ES-I3 (cell line): ENCODE measurements around the gene PLXNA1.

Experiments used
- H3K36me3 ChIP-seq: 2 replicates; pipeline ENCODE4 v1.6.1; 2013; ENCODE audit warnings: mild to moderate bottlenecking, low read length, control low read depth, moderate library complexity; ENCODE audit not compliant: insufficient read depth
- H3K4me1 ChIP-seq: 2 replicates; pipeline ENCODE4 v1.6.1; 2013; ENCODE audit warnings: mild to moderate bottlenecking, control low read depth, low read length; ENCODE audit not compliant: insufficient read depth
- H3K9ac ChIP-seq: 2 replicates; pipeline ENCODE4 v1.6.1; 2013; ENCODE audit warnings: low read depth, mild to moderate bottlenecking, low read length, moderate library complexity
- H3K9me3 ChIP-seq: 2 replicates; pipeline ENCODE4 v1.6.1; 2013; ENCODE audit warnings: mild to moderate bottlenecking, low read length, moderate library complexity; ENCODE audit not compliant: control insufficient read depth, insufficient read depth

The PLXNA1 gene

GRCh38 chr3:127002195-127003174 is 19.6 kb downstream of the PLXNA1 start:
- no peaks in the 10 kb centered on the region; the same call in none of the 2 replicates for H3K36me3 ChIP-seq
- no peaks in the 10 kb centered on the region for H3K9me3 ChIP-seq
- no peak overlapping the region for H3K9ac ChIP-seq
- H3K4me1 ChIP-seq: peaks cover 14% of the 10 kb centered on the region; the same call in 1 of the 2 replicates

GRCh38 chr3:127003175-127003555 is 20.2 kb downstream of the PLXNA1 start:
- Histone ChIP-seq H3K9ac (no peak overlapping the region), H3K4me1 (peaks cover 14% of the 10 kb centered on the region; the same call in 1 of the 2 replicates), H3K36me3 (no peaks in the 10 kb centered on the region; the same call in none of the 2 replicates), H3K9me3 (no peaks in the 10 kb centered on the region)

- Histone ChIP-seq H3K9ac (no peak overlapping the region), H3K36me3 (no peaks in the 10 kb centered on the region; the same call in none of the 2 replicates), H3K4me1 (peaks cover 14% of the 10 kb centered on the region; the same call in 1 of the 2 replicates), H3K9me3 (no peaks in the 10 kb centered on the region)
These were observed 20.8 kb downstream of the PLXNA1 start for GRCh38 chr3:127003601-127004280.

GRCh38 chr3:127004641-127005397 is 21.9 kb downstream of the PLXNA1 start:
- H3K9ac ChIP-seq: no peak overlapping the region
- H3K36me3 ChIP-seq: no peaks in the 10 kb centered on the region; the same call in none of the 2 replicates
- H3K4me1 ChIP-seq: peaks cover 14% of the 10 kb centered on the region; the same call in 1 of the 2 replicates
- no peaks in the 10 kb centered on the region for H3K9me3 ChIP-seq

DNA sequence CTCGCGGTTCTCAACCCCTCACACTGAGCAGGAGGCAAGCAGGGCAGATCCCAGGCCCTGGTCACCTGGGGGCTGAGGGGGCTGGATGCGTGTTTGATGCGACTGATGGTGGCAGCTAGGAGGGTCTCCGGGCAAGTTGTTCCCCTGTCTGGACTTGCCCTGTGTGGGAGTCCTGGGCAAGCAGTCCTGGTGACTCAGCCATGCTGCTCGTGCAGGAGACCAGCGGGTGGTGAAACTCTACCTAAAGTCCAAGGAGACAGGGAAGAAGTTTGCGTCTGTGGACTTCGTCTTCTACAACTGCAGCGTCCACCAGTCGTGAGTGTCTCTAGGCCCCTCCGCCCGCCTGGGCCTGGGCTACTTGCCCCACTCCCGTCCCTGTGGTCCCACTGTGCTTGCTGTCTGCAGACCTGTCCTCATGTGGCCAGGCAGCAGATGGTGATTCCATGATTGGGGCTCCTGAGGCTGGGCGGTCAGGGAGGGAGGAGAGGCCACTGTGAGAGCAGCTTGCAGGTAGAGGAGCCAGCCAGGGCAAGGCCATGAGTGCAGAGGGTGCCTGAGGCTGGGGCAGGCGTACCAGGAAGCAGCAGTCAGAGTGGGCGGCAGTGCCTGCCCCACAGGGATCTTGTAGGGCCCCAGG is 23.1 kb downstream of the PLXNA1 start:
- H3K4me1 ChIP-seq: peaks cover 14% of the 10 kb centered on the region; the same call in 1 of the 2 replicates
- H3K9ac ChIP-seq: no peak overlapping the region
- no peaks in the 10 kb centered on the region; the same call in none of the 2 replicates for H3K36me3 ChIP-seq
- no peaks in the 10 kb centered on the region for H3K9me3 ChIP-seq

DNA sequence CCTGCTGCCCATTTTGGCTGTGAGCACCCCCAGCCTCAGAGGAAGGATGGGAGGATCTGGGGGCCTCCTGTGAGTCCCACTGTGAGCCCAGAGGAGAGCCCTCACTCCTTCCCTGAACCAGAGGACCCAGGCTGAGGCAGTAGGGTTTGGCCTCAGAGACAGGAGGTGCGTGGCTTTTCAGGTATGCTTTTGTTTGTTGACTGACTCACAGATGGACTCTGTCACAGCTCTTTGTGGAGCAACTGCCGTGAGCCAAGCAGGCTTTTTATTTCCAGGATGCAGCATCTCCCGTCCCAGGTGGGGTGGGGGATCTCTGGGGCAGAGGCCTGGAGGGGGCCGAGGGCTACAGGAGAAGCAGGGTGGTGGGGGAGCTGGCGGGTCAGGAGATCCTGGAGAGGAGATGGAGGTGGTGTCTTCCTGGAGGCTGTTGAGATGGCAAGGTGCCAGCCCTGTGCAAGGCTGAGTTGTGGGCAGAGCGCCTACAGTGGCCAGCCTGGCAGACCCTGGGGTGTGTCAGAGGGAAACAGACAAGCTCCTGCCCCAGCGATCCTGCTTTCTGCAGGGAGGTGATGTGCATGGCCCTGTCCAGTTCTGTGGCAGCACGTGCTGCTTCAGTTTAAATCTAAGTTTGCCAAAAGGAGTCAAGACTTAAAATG is 24.0 kb downstream of the PLXNA1 start:
- no peak overlapping the region for H3K9ac ChIP-seq
- H3K4me1 ChIP-seq: peaks cover 7% of the 10 kb centered on the region; the same call in 1 of the 2 replicates
- H3K36me3 ChIP-seq: peaks cover under 1% of the 10 kb centered on the region
- H3K9me3 ChIP-seq: no peaks in the 10 kb centered on the region

DNA sequence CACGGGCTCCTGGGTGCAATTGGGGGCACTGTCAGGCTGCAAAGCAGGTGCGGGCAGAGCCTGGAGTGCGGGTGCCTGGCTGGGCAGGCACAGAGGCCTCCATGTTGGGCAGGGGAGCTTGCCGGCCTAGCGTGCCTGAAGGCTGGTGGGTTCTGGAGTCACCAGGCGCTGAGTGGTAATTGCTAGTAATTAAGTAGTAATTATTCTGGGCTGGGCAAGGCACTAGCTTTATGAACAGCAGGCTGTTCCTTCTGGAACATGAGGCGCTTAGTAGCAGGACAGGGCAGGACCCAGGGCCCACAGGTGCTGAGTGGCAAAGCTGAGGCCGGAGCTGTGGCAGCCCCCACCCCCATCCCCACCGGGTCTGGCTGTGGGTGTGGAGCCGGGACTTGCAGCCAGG is 25.3 kb downstream of the PLXNA1 start:
- no peaks in the 10 kb centered on the region for H3K9me3 ChIP-seq
- H3K36me3 ChIP-seq: peaks cover 5% of the 10 kb centered on the region
- H3K9ac ChIP-seq: no peak overlapping the region
- no peaks in the 10 kb centered on the region for H3K4me1 ChIP-seq

DNA sequence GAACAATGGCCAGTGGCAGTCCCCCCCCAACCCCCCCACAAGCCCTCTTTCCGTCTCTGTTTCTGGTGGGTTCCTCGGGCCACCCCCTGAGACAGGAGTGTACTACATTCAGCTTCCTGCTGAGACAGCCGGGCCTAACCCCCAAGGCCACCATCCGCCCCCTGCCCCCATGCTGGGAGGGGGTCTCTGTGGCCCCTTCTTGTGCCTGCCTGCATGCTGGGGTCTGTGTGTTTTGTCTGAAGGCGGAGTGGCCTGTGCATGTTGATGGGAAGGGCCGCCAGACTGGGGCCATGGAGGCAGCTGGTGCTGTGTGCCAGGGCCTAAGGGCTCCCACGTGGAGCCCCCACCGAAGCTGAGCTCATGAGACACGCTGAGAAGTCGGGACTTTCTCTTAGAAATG is 26.6 kb downstream of the PLXNA1 start:
- no peaks in the 10 kb centered on the region for H3K9me3 ChIP-seq
- H3K4me1 ChIP-seq: no peaks in the 10 kb centered on the region
- H3K36me3 ChIP-seq: peaks cover 10% of the 10 kb centered on the region
- H3K9ac ChIP-seq: no peak overlapping the region

DNA sequence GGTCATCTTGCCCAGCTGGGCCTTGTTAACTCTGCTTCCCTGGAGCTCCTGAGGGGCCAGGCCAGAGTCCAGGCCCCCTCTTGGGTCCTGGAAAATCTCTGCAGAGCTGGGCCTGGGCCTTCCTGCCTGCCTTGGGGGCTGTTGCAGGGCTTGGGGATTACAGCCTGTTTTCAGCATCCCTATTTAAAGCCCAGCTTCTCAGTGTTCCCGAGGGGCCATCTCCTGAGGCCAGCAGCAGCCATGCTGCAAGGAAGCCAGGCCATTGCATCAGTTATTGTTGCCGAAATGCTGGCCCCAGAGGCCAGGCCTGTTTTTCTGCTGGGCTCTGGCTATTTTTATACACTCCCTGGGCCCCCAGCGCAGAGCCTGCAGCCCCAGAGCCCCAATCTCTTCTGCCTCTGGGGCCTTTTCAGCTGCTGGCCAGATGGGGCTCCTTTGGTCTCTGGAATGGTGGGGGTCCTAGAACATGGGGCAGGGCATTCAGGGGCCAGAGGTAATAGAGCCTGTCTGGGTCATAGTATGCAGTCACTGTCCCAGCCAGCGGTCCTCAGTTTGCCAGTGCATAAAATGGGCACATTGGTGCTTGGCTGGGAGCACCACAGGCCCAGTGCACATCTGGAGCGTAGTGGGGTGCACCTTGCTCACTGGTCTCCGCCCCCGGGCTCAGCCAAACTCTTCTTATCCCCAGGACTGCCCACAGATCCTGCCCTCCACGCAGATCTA is 28.5 kb downstream of the PLXNA1 start:
- H3K9me3 ChIP-seq: no peaks in the 10 kb centered on the region
- no peaks in the 10 kb centered on the region for H3K4me1 ChIP-seq
- H3K36me3 ChIP-seq: peaks cover 13% of the 10 kb centered on the region
- no peak overlapping the region for H3K9ac ChIP-seq

- Histone ChIP-seq H3K9me3 (no peaks in the 10 kb centered on the region), H3K9ac (no peak overlapping the region), H3K36me3 (peaks cover 13% of the 10 kb centered on the region), H3K4me1 (no peaks in the 10 kb centered on the region)
These were observed 29.2 kb downstream of the PLXNA1 start for GRCh38 chr3:127012091-127012490.

DNA sequence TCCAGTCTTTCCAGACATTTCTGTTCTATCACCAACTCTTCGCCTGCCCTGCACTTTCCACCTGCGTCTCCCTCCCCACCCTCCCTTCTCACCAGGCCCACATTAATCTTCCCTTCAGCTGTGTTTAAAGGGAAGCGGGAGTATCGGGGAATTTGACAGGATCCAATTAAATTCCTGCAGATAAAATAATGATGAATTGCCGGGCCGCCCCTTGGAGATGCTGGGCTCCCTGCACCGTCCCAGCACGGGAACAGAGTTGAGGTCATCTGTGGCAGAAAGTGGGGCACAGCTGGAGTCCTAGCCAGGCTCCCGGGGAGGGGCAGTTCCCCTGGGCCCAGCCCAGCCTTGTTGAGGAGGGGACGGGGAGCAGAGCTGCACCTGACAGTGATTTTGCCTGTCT is 30.3 kb downstream of the PLXNA1 start:
- Histone ChIP-seq H3K4me1 (no peaks in the 10 kb centered on the region), H3K9me3 (no peaks in the 10 kb centered on the region), H3K9ac (no peak overlapping the region), H3K36me3 (peaks cover 13% of the 10 kb centered on the region)

DNA sequence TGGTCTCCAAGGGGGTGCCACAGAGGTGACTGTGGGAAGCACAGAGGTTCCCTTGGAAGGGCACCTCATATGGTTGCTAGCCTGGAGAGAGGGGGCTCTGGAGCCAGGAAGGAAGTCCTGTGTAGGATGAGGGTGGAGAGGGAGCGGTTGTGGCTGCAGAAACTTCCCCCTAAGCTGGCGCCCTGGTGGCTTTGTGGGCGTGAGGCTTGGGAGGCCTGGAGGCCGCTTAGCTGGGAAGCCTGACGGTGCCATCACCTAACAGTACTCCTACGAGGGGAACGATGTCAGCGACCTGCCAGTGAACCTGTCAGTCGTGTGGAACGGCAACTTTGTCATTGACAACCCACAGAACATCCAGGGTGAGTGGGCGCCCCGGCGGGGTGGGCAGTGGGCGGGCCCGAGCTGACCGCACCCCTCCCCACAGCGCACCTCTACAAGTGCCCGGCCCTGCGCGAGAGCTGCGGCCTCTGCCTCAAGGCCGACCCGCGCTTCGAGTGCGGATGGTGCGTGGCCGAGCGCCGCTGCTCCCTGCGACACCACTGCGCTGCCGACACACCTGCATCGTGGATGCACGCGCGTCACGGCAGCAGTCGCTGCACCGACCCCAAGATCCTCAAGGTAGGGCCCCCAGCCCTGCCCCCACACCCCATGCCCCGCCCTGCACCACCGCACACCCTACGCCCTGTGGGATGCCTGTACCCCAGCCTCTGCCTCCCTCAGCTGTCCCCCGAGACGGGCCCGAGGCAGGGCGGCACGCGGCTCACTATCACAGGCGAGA is 31.0 kb downstream of the PLXNA1 start:
- no peak overlapping the region for H3K9ac ChIP-seq
- no peaks in the 10 kb centered on the region for H3K9me3 ChIP-seq
- peaks cover 13% of the 10 kb centered on the region for H3K36me3 ChIP-seq
- no peaks in the 10 kb centered on the region for H3K4me1 ChIP-seq
